ENCODE results near the gene RPL9.

Gene RPL9

DNA sequence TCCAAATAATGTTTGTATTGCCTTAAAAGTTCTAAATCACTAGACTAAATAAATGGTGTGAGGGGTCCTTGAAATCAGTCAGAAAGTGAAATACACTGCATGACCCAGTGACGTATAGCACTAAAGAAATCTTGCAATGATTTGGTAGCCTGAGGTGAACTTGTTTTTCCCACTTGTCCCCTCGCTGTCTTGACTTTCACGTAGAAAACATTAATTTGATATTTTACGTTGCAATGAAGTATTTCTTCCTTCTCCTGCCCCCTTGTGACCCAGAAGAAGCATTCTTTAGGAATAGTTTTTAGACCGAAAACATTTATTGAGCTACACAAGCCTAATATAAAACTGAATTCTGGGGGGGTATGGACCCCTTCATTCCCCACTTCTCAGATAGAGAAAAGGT is 48.3 kb downstream of the RPL9 start:
- no peaks in the 10 kb centered on the region for H3K4me1 Mint-ChIP-seq
- H3K4me3 Mint-ChIP-seq: no peak overlapping the region
- H3K36me3 Mint-ChIP-seq: no peaks in the 10 kb centered on the region
- DNase-seq (ENCODE audit: low spot score in 2 of 2) (no peak), ATAC-seq (no peak)
- no peaks in the 10 kb centered on the region for H3K9me3 Mint-ChIP-seq
- H3K27ac Mint-ChIP-seq: no peak overlapping the region

DNA sequence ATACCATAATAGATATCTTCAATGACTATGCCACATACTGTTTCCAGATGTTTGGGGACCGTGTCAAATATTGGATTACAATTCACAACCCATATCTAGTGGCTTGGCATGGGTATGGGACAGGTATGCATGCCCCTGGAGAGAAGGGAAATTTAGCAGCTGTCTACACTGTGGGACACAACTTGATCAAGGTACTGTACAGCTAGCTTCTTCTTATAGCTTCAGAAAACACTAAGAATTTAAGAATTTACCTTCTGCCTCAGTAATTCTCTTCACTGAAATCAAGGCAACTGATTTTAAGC is 51.2 kb downstream of the RPL9 start:
- Mint-ChIP-seq H3K4me1 (no peaks in the 10 kb centered on the region), H3K27ac (no peak overlapping the region), H3K36me3 (no peaks in the 10 kb centered on the region), H3K4me3 (no peak overlapping the region), H3K9me3 (no peaks in the 10 kb centered on the region)
- no peak for DNase-seq (ENCODE audit: low spot score in 2 of 2)
- no peak for ATAC-seq

DNA sequence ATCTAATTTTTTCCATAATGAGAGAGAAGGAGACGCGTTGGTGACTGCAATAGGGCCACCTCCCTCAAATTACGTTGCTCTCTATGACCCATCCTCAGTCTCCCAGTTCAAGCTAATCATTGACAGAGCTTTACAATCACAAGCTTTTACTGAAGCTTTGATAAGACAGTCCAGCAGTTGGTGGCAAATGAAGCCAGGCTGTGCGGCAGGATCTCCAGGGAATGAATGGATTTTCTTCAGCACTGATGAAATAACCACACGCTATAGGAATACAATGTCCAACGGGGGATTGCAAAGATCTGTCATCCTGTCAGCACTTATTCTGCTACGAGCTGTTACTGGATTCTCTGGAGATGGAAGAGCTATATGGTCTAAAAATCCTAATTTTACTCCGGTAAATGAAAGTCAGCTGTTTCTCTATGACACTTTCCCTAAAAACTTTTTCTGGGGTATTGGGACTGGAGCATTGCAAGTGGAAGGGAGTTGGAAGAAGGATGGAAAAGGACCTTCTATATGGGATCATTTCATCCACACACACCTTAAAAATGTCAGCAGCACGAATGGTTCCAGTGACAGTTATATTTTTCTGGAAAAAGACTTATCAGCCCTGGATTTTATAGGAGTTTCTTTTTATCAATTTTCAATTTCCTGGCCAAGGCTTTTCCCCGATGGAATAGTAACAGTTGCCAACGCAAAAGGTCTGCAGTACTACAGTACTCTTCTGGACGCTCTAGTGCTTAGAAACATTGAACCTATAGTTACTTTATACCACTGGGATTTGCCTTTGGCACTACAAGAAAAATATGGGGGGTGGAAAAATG is 51.7 kb downstream of the RPL9 start, which contains the start of gene KLB:
KLB (plus strand) TSS at position 168 of the 821 bp plus-strand sequence; CDS start at position 188, 20 bp downstream.
- Mint-ChIP-seq H3K27ac (no peak within 1 kb of the TSS), H3K4me1 (no peaks in the 10 kb centered on the region), H3K4me3 (no peak within 1 kb of the TSS), H3K9me3 (no peaks in the 10 kb centered on the region), H3K36me3 (no peaks in the 10 kb centered on the region)
- no peak for DNase-seq (ENCODE audit: low spot score in 2 of 2)
- ATAC-seq: no peak
